ENCODE data around the gene C2orf68.

GRCh38 chr2:85611217-85611704 lies 605 bp downstream of the C2orf68 start:
- TF ChIP-seq CTCF (IDR thresholded peaks at IDR 0.05 in 8 of 11, conservative IDR thresholded peaks at IDR 0.05 in 3 of 11) (no peak), POLR2AphosphoS5 (IDR thresholded peaks at IDR 0.05) (no peak), POLR2A (IDR thresholded peaks at IDR 0.05) (no peak)
